T-helper 1 cell treated with Interleukin-12 subunit alpha and Interleukin-12 subunit beta and Interleukin-4 antibody, amounts not matched to agents 30 μg/mL and 1 μg/mL, for 36 hours (primary cell): ENCODE measurements around the gene ABHD3.
"Not testable (repeated sequence)": the region's sequence is repeated elsewhere in the genome, so short reads cannot be mapped to it uniquely, and the experiment has no call there.

Source experiments
- H3K27ac Mint-ChIP-seq: one replicate; pipeline ENCODE4 v1.8.0; 2021; ENCODE audit warnings: mild to moderate bottlenecking, mixed read lengths
- H3K27me3 Mint-ChIP-seq: one replicate; pipeline ENCODE4 v1.8.0; 2021; ENCODE audit warnings: low read depth, mixed read lengths
- H3K36me3 Mint-ChIP-seq: one replicate; pipeline ENCODE4 v1.8.0; 2021; ENCODE audit warnings: low read depth, mixed read lengths
- H3K4me1 Mint-ChIP-seq: one replicate; pipeline ENCODE4 v1.8.0; 2021; ENCODE audit warnings: low read depth, mixed read lengths
- H3K4me3 Mint-ChIP-seq: one replicate; pipeline ENCODE4 v1.8.0; 2021; ENCODE audit warnings: mild to moderate bottlenecking, moderate library complexity, mixed read lengths
- H3K9me3 Mint-ChIP-seq: one replicate; pipeline ENCODE4 v1.8.0; 2021; ENCODE audit warnings: mixed read lengths

Gene ABHD3

DNA sequence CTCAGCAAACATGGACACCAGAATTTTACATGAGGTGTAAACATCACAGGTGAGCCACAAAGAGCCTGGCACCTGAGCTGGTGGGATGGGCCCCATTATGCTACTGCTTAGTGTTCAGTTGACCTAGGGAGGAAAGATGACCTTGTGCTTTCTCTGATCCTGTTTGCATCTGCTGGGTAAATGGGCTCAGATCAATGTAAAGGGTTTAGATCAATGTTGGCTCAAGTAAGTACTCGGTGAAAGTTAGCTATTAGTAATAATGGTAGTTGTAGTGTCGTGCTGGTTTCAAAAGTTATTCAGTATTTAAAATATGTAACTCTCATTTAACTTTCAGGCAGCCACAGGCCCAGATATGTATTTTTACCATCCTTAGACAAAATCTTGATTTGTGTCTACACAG, 19.8 kb downstream of the ABHD3 start:
- no peak overlapping the region for H3K4me3 Mint-ChIP-seq
- H3K9me3 Mint-ChIP-seq: peaks cover 4% of the 10 kb centered on the region
- H3K27me3 Mint-ChIP-seq: no peaks in the 10 kb centered on the region
- peak overlapping the region; percentile 7 for H3K27ac Mint-ChIP-seq
- peaks cover 13% of the 10 kb centered on the region for H3K4me1 Mint-ChIP-seq
- peaks cover 21% of the 10 kb centered on the region for H3K36me3 Mint-ChIP-seq

DNA sequence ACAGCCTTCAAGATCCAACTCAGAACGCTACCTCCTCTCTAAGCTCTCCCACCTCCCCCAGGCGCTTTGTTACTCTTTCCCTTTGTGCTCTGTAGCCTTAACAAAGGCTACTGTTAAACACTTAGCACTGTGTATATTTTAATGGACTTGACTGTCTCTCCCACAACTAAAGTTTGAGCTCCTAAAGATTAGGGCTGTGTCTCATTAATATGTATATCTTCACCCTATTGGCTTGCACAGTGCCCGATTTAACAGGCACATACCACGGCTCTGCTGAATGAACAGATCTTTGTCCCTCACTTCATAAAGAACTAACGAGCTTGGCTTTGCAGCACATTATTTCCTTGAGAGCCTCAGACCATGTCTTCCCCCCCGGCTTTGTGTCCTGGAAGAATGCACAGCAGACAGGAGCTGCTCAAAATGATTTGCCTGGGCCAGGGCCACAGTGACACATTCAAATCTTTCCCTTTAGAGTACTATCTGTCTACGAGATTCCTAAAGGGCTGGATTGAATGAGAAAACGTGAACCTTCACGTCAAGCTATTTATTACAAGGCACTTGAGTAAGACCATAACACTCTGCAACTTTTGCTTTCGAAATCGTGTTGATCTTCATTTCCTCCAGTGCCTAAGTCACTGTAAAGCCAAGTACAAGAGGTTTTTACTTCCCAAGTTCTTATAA, 22.1 kb downstream of the ABHD3 start:
- Mint-ChIP-seq H3K4me3 (no peak overlapping the region), H3K27me3 (no peaks in the 10 kb centered on the region)

DNA sequence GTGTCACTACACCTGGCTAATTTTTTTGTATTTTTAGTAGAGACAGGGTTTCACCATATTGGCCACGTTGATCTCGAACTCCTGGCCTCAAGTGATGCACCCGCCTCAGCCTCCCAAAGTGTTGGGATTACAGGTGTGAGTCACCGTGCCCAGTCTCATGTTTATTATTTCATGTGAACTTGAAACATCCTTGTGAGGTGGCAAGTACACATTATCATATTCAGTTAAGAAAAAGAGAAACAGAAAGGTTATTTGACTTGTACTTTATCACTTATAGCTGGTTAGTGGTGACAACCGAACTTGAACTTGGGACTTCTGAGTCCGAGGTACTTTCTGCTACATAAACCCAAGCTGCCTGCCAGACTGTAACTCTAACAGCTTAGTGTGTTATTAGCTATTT, 24.4 kb downstream of the ABHD3 start:
- Mint-ChIP-seq H3K9me3 (no peaks in the 10 kb centered on the region), H3K4me1 (peaks cover 10% of the 10 kb centered on the region), H3K4me3 (no peak overlapping the region), H3K27me3 (no peaks in the 10 kb centered on the region), H3K36me3 (peaks cover 5% of the 10 kb centered on the region), H3K27ac (no peak overlapping the region)

More for the DNA sequence above, 22.1 kb downstream of the ABHD3 start:
- H3K9me3 Mint-ChIP-seq: no peaks in the 10 kb centered on the region
- peaks cover 10% of the 10 kb centered on the region for H3K4me1 Mint-ChIP-seq
- H3K36me3 Mint-ChIP-seq: peaks cover 5% of the 10 kb centered on the region
- H3K27ac Mint-ChIP-seq: no peak overlapping the region

DNA sequence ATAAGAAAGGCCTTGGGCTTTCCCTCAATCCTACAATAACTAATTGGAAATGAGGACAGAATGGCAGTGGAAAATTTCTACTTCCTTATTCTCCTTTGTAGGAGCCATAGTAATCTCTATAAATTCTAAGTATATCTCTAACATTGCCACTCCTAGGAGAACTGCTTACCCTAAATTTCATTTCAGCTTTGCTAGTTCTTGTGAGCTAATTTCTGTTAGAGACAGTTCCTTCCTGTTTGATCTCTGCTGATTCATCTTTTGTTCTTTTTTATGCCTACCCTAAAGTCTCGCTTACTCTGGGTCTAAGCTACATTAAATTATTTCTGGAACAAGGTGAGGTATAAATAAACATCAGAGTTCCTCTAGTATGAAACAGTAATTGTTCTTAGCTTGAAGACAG, 25.7 kb downstream of the ABHD3 start:
- H3K9me3 Mint-ChIP-seq: no peaks in the 10 kb centered on the region
- no peaks in the 10 kb centered on the region for H3K27me3 Mint-ChIP-seq
- H3K4me3 Mint-ChIP-seq: no peak overlapping the region
- H3K4me1 Mint-ChIP-seq: peaks cover 7% of the 10 kb centered on the region
- H3K27ac Mint-ChIP-seq: no peak overlapping the region
- peaks cover 4% of the 10 kb centered on the region for H3K36me3 Mint-ChIP-seq

DNA sequence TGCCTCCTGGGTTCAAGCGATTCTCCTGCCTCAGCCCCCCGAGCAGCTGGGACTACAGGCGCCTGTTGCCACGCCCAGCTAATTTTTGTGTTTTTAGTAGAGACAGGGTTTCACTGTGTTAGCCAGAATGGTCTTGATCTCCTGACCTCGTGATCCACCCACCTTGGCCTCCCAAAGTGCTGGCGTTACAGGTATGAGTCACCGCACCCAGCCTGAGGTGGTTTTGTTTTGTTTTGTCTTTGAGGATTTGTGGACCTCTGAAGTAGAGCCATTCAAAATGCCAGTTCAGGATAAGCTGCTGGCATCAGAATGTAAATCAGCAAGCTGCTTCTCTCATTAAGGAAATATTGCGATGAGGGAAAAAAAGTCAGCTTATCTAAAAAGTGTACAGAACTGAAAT, 29.2 kb downstream of the ABHD3 start:
- not testable (repeated sequence) for H3K9me3 Mint-ChIP-seq, H3K36me3 Mint-ChIP-seq, H3K27me3 Mint-ChIP-seq, H3K27ac Mint-ChIP-seq, H3K4me1 Mint-ChIP-seq, H3K4me3 Mint-ChIP-seq

DNA sequence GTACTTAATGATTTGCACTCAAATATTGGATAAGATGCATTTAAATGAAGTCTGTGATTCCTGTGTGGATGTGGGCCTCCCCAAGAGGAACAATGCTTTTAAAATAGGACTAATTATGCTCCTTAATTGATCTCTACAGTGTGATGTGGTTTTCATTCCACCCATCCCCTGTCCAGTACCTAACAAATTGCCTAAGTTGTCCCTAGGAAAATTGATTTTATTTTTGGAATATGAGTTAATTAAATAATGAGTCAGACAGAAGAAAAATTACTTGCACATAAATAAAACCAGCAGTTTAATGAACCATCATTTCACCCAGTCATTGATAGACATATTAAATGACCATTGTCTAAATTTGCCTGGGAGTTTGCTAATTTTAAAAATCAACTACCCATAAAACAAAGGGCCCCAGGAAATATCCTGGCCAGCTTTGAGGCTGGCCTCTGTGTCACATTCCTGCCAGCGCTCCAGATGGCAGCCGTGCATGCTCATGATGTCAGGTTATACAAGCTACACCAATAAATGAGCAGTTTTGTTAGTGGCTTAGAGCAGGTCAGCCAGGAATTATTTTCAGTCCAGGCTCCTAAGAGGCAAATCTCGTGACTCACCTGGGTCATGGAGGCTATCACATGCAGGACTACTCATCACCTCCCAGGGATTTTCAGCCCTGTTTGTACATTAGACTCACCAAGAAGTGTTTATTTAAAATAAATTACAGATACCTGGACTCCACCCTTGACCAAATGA, 31.9 kb downstream of the ABHD3 start:
- H3K9me3 Mint-ChIP-seq: no peaks in the 10 kb centered on the region
- H3K4me3 Mint-ChIP-seq: no peak overlapping the region
- no peaks in the 10 kb centered on the region for H3K27me3 Mint-ChIP-seq
- H3K36me3 Mint-ChIP-seq: peaks cover 5% of the 10 kb centered on the region
- H3K4me1 Mint-ChIP-seq: peaks cover 3% of the 10 kb centered on the region
- no peak overlapping the region for H3K27ac Mint-ChIP-seq

DNA sequence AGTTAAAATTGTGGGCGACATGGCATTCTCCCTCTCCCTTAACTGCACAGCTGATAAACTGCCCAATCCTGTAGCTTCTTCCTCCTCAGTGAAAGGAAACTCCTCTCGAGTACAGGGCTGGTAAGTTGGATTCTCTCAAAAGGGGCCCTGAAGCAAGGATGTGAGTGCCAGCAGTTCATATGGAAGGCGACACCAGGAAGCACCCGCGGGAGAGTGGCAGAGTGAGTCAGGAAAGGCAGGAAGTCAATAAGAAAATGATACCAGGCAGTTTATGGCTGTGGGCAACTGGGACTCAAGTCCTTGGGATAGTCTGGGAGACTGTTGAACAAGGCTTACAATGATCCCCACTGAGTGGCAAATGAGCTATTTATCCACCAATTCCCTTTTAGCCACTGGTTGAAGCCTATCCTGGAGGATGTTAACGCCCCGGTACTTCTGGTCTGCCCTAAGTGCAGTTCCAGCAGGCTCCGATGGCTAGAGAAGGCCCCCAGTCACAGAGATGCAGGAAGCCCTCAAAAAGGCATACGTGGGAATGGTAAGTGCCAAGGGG, 34.8 kb downstream of the ABHD3 start:
- Mint-ChIP-seq H3K27me3 (no peaks in the 10 kb centered on the region), H3K4me1 (no peaks in the 10 kb centered on the region), H3K9me3 (no peaks in the 10 kb centered on the region), H3K27ac (no peak overlapping the region), H3K36me3 (peaks cover 2% of the 10 kb centered on the region), H3K4me3 (no peak overlapping the region)

DNA sequence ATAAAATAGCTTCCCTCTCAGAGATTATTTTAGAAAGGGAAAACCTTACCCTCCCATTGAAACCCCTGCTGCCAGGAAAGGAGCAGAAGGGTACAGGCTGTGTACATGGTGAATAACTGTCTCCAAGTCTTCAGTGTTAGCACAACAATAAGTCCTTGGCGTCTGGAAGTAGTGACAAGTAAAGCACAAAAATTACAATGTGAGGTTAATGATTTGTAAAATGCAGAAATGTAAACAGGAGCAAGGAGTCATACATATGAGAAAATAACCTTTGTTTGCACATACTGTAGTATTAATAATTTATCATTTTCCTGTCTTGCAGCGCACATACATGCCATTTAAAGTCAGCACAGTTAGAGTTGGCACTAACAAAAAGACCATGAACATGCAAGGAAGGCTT, 40.5 kb downstream of the ABHD3 start:
- Mint-ChIP-seq H3K9me3 (no peaks in the 10 kb centered on the region), H3K4me3 (no peak overlapping the region), H3K36me3 (peaks cover 13% of the 10 kb centered on the region), H3K27me3 (no peaks in the 10 kb centered on the region), H3K4me1 (peaks cover 3% of the 10 kb centered on the region), H3K27ac (no peak overlapping the region)

DNA sequence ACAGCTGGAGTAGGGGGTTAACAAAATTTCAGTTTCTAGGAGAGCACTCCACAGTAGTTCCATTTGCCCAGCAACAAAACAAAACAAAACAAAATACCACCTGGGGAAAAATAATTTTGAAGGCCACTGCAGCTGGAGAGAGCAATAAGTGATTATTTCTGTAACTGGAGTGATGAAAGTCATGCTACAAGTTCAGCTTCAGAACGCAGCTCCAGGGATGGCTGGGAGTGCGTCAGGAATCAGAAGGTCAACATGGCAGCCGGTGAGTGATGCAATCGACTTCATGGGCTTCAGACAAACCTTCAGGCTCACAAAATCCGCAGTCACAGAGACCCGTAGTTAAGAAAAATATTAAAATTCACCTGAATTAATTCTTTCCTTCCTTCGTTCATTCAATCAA, 41.0 kb downstream of the ABHD3 start:
- H3K27ac Mint-ChIP-seq: no peak overlapping the region
- no peaks in the 10 kb centered on the region for H3K9me3 Mint-ChIP-seq
- H3K27me3 Mint-ChIP-seq: no peaks in the 10 kb centered on the region
- no peak overlapping the region for H3K4me3 Mint-ChIP-seq
- peaks cover 3% of the 10 kb centered on the region for H3K4me1 Mint-ChIP-seq
- peaks cover 13% of the 10 kb centered on the region for H3K36me3 Mint-ChIP-seq

DNA sequence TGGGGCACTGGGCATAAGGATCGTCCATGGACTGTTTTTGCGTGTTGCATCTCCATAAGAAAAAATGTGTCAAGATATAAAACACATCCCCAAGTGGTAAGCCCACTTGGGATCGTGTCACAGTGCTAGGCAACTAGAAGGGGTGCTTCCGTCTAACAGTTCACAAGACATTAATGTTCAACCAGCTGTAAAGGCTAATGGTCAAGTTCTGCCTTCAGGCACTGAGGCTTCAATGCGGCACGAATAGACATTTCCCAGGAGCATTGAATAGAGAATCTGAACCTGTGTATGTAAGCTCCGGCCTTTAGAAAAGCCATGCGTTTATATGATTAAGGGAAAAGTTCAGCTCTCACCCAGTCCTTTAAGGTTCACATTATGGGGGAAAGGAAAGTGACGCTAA, 42.0 kb downstream of the ABHD3 start:
- Mint-ChIP-seq H3K27ac (no peak overlapping the region), H3K27me3 (no peaks in the 10 kb centered on the region), H3K36me3 (peaks cover 17% of the 10 kb centered on the region), H3K4me1 (peaks cover 3% of the 10 kb centered on the region), H3K4me3 (no peak overlapping the region), H3K9me3 (no peaks in the 10 kb centered on the region)

DNA sequence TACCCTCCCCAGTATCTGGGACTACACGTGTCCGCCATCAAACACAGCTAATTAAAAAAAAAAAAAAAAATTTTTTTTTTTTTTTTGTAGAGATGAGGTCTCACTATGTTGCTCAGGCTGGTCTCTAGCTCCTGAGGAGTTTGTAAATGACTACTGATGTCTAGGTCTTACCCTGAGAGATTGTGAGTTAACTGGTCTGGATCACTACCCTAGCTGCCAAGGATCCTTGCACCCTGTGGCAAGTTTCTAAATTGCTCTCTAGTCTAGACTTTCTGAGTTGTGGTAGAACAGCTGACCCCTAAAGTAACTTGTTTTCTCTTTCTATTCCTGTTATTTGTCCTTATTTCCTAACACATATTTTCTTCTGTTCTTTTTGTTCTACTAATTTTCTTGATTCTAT, 44.5 kb downstream of the ABHD3 start:
- H3K9me3 Mint-ChIP-seq: no peaks in the 10 kb centered on the region
- no peak overlapping the region for H3K4me3 Mint-ChIP-seq
- no peaks in the 10 kb centered on the region for H3K27me3 Mint-ChIP-seq
- no peak overlapping the region for H3K27ac Mint-ChIP-seq
- H3K36me3 Mint-ChIP-seq: peaks cover 23% of the 10 kb centered on the region
- H3K4me1 Mint-ChIP-seq: peaks cover 3% of the 10 kb centered on the region

DNA sequence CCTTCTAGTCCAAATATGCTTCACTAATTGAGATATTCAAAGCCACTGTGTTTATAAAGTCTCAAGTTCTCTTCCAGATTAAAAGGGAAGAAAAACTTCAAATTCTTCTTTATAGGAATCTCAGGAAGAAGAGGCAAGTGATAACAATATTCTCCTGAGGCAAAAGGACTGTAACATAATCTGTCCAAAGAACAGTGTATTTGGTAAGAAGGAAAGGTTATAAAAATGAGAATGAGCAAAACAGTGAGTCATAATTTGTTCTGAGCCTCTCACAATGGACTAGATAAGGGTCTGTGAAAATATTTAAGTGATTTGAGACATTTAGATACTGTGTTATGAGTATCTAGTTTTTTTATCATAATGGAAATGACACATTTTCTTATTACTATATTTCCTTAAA, 48.2 kb downstream of the ABHD3 start:
- no peaks in the 10 kb centered on the region for H3K9me3 Mint-ChIP-seq
- no peak overlapping the region for H3K27ac Mint-ChIP-seq
- peaks cover 31% of the 10 kb centered on the region for H3K36me3 Mint-ChIP-seq

DNA sequence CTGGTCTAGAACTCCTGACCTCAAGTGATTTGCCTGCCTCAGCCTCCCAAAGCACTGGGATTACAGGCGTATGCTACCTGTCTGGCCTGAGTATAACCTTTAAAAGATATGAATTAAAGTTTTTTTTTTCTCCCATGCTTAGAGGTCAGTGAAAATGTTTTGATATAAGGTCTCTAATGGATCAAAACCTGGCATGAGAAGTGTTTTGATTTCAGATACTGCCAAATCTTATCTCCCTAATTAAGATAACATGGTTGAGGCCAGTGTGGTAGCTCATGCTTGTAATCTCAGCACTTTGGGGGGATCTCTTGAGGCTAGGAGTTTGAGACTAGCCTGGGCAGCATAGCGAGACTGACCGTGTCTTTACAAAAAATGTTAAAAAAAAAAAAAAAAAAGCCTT, 51.2 kb downstream of the ABHD3 start:
- H3K9me3 Mint-ChIP-seq: no peaks in the 10 kb centered on the region
- H3K4me3 Mint-ChIP-seq: no peak overlapping the region
- H3K4me1 Mint-ChIP-seq: peaks cover 5% of the 10 kb centered on the region
- no peaks in the 10 kb centered on the region for H3K27me3 Mint-ChIP-seq
- H3K27ac Mint-ChIP-seq: no peak overlapping the region
- peaks cover 31% of the 10 kb centered on the region for H3K36me3 Mint-ChIP-seq

More for the DNA sequence above, 48.2 kb downstream of the ABHD3 start:
- H3K4me1 Mint-ChIP-seq: peaks cover 4% of the 10 kb centered on the region
- H3K4me3 Mint-ChIP-seq: no peak overlapping the region
- H3K27me3 Mint-ChIP-seq: no peaks in the 10 kb centered on the region

DNA sequence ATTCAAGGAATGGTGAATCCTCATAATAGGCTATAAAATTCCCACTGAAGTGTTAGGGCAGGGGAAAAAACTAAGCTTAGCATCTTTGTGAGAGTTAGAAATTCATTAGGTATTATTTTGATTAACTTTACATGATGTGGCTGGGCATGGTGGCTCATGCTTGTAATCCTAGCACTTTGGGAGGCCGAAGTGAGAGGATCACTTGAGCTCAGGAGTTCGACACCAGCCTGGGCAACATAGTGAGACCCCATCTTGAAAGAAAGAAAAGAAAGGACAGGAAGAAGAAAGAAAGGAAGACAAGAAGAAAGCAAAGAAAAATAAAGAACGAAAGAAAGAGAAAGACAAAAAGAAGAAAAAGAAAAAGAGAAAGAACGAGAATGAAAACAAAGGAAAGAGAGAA, 52.5 kb downstream of the ABHD3 start:
- H3K27ac Mint-ChIP-seq: no peak overlapping the region
- peaks cover 5% of the 10 kb centered on the region for H3K4me1 Mint-ChIP-seq
- no peaks in the 10 kb centered on the region for H3K9me3 Mint-ChIP-seq
- no peak overlapping the region for H3K4me3 Mint-ChIP-seq
- no peaks in the 10 kb centered on the region for H3K27me3 Mint-ChIP-seq
- peaks cover 26% of the 10 kb centered on the region for H3K36me3 Mint-ChIP-seq

DNA sequence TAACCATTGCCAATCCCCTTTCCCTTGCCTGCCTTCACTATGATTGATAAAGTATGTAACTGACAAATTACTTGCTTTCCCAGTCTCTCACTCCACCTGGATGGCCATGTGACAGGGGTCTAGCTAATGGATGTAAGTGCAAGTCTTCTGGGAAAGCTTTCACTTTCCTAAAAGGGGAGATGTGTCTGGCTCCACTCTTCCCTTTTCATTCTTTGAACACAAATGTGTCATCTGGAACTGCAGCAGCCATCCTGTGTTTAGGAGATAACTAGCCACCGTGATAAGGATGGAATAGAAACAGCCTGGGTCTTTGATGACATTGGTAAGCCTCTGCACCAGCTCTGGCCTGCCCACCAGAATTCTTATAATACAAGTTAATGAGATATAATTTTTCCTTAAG, 54.3 kb downstream of the ABHD3 start:
- H3K36me3 Mint-ChIP-seq: peaks cover 21% of the 10 kb centered on the region
- no peak overlapping the region for H3K27ac Mint-ChIP-seq
- H3K27me3 Mint-ChIP-seq: no peaks in the 10 kb centered on the region
- H3K4me1 Mint-ChIP-seq: peaks cover 5% of the 10 kb centered on the region
- H3K4me3 Mint-ChIP-seq: no peak overlapping the region
- no peaks in the 10 kb centered on the region for H3K9me3 Mint-ChIP-seq
